Pancreas (tissue), 10 donors: ENCODE data around the gene FAM161A. TPM values are rescaled to one million over a fixed set of nuclear protein-coding genes. Genes with fewer than 3 reads are reported as not detected.

ENCODE experiments used
- ATAC-seq, 4 donors: fragments of 200-7000 bp; cut with Tn5 transposase; one replicate each; pipeline versions ENCODE4 v1.8.0 to v1.9.1; 2020; ENCODE audit warnings: mild to moderate bottlenecking in 4 of 4, moderate library complexity in 4 of 4
- DNase-seq, 6 donors: peaks; one replicate each; pipeline ENCODE4 v3.0.0-alpha.2; 2020
- FAIRE-seq: peaks from 2 replicates; lab custom pipeline; 2012; peaks lifted over from hg19 to GRCh38; lab: Jason Lieb, UNC
- H3K27ac ChIP-seq, 4 donors: fragments of 200-600 bp; sonication (generic); 1 replicate in 3 of 4; 2 replicates in 1 of 4; pipeline versions ENCODE4 v1.5.0 to v1.8.0; 2020
- H3K27me3 ChIP-seq, 4 donors: fragments of 200-600 bp; one replicate each; pipeline ENCODE4 v1.8.0; 2021
- H3K36me3 ChIP-seq, 3 donors: fragments of 200-600 bp; sonication (generic) in 1 of 3; one replicate each; pipeline versions ENCODE4 v1.5.0 to v1.8.0; 2020 to 2021
- H3K4me1 ChIP-seq, 3 donors: fragments of 200-600 bp; one replicate each; pipeline ENCODE4 v1.8.0; 2021
- H3K4me3 ChIP-seq, 4 donors: fragments of 200-600 bp; sonication (generic) in 2 of 4; one replicate each; pipeline versions ENCODE4 v1.5.0 to v1.8.0; 2020 to 2021
- H3K9me3 ChIP-seq, 4 donors: fragments of 200-600 bp; one replicate each; pipeline ENCODE4 v1.8.0; 2021
- CTCF ChIP-seq, 4 donors: fragments of 200-600 bp; sonication (generic) in 3 of 4; IDR thresholded peaks; one replicate each; pipeline versions ENCODE4 v1.5.0 to v1.8.0; 2021; ENCODE audit warnings: antibody characterized with exemption in 4 of 4
- WGBS, 2 donors: extraction: QIAGEN DNeasy Blood & Tissue Kit; methylation state at CpG; one replicate each; pipeline ENCODE4 v1.1.7; 2013; 5-methylcytosine and 5-hydroxymethylcytosine counted together
- intact Hi-C, 3 donors: fragments of 100-400 bp; cut with DNase I; formaldehyde crosslinking; loops; one replicate each; pipeline versions ENCODE4 v1.11.1 to v1.14.2; 2022
- polyA plus RNA-seq, 2 donors: library from polyadenylated mRNA; stranded (reverse); fragments of 200-250 nt; gene quantifications; one replicate each; pipeline ENCODE4 v1.2.3, GENCODE V29; 2013
- total RNA-seq, 6 donors: library from RNA; stranded (reverse); fragmentation: NEBNext Ultra II Directional in 4 of 6; extraction: Animal tissue kit (Norgen Biotek cat#: 25700) in 4 of 6; gene quantifications; one replicate each; pipeline versions ENCODE4 v1.2.1 to v1.2.4, GENCODE V29; 2021 to 2023
- donor health status: healthy with polysubstance abuse.
- donor health status: DM: no; HTN: no; CAD: no; lungs with moderate emphysema.
- donor health status: DM: no; HTN: no; CAD: no.
- donor health status: control.
- donor health status: control.
- donor health status: Bipolar disorder and iron deficiency.
- donor health status: DM: yes; HTN: yes; CAD: no.
- donor health status: DM: no; HTN: no; CAD: no.
- donor health status: DM: no; HTN: no; CAD: no.
- donor health status: DM: yes; HTN: yes; CAD: no.

Gene FAM161A
- total and polyA plus RNA-seq, 8 donors, result 1.3 to 5.0 (median 2.5) TPM

GRCh38 chr2:61786876-61787275 lies 67.0 kb downstream of the FAM161A start:
- no peaks in the 10 kb centered on the region for H3K36me3 ChIP-seq
- H3K27me3 ChIP-seq, result no peaks in the 10 kb centered on the region
- H3K9me3 ChIP-seq, result no peaks in the 10 kb centered on the region
- WGBS, 2 donors, result 82 to 87% methylated on average over 2 of the region's 2 CpGs
- intact Hi-C loops, result no loop called here
- no peak for ATAC-seq
- no peaks in the 10 kb centered on the region for H3K4me1 ChIP-seq
- no peak overlapping the region for H3K27ac ChIP-seq
- no peak overlapping the region for H3K4me3 ChIP-seq
- TF ChIP-seq CTCF (IDR thresholded peaks at IDR 0.05), result no peak
- no peak for FAIRE-seq
- DNase-seq, result no peak

GRCh38 chr2:61785583-61785982 lies 68.3 kb downstream of the FAM161A start:
- TF ChIP-seq CTCF (IDR thresholded peaks at IDR 0.05), result no peak
- H3K36me3 ChIP-seq, result no peaks in the 10 kb centered on the region
- ATAC-seq, result no peak
- H3K27me3 ChIP-seq, result no peaks in the 10 kb centered on the region
- H3K4me1 ChIP-seq, result no peaks in the 10 kb centered on the region
- no peak for FAIRE-seq
- no peaks in the 10 kb centered on the region for H3K9me3 ChIP-seq
- intact Hi-C loops, result no loop called here
- no peak overlapping the region for H3K4me3 ChIP-seq
- DNase-seq, result no peak
- H3K27ac ChIP-seq, result no peak overlapping the region

- TF ChIP-seq CTCF (IDR thresholded peaks at IDR 0.05), result no peak
- 76 to 80% methylated on average over 4 of the region's 4 CpGs for WGBS, 2 donors
- Histone ChIP-seq H3K9me3 (no peaks in the 10 kb centered on the region), H3K36me3 (no peaks in the 10 kb centered on the region), H3K27me3 (no peaks in the 10 kb centered on the region), H3K4me1 (no peaks in the 10 kb centered on the region), H3K27ac (no peak overlapping the region), H3K4me3 (no peak overlapping the region)
- FAIRE-seq (no peak), DNase-seq (no peak), ATAC-seq (no peak)
- intact Hi-C loops, result no loop called here
Observed at GRCh38 chr2:61784643-61785042, 69.2 kb downstream of the FAM161A start.

- 84 to 86% methylated on average over 8 of the region's 8 CpGs for WGBS, 2 donors
- ATAC-seq (no peak), FAIRE-seq (no peak), DNase-seq (no peak)
- no peak overlapping the region for H3K27ac ChIP-seq
- no peak overlapping the region for H3K4me3 ChIP-seq
- intact Hi-C loops, result no loop called here
- H3K36me3 ChIP-seq, result no peaks in the 10 kb centered on the region
- TF ChIP-seq CTCF (IDR thresholded peaks at IDR 0.05), result no peak
- no peaks in the 10 kb centered on the region for H3K9me3 ChIP-seq
- H3K4me1 ChIP-seq, result no peaks in the 10 kb centered on the region
- no peaks in the 10 kb centered on the region for H3K27me3 ChIP-seq
Observed at GRCh38 chr2:61775956-61776570, 77.8 kb downstream of the FAM161A start.

Other genes with a start within 250 kb of the FAM161A start
- 100 to 1,000 TPM in 1 of 6 donors, 10 to 100 TPM in 5; 60.0 to 101 (median 77.1) TPM for gene CCT4, start 34.6 kb upstream of the FAM161A start, total RNA-seq
- gene CCT4, start 34.6 kb upstream of the FAM161A start, polyA plus RNA-seq, result 10 to 100 TPM; 24.6 to 44.8 TPM
- gene COMMD1, start 51.6 kb upstream of the FAM161A start, total RNA-seq, result 10 to 100 TPM in 5 of 6 donors, 1 to 10 TPM in 1; 9.3 to 21.1 (median 14.3) TPM
- gene COMMD1, start 51.6 kb upstream of the FAM161A start, polyA plus RNA-seq, result 10 to 100 TPM; 17.4 to 27.0 TPM